ENCODE data around the gene SCGB3A2.

DNA sequence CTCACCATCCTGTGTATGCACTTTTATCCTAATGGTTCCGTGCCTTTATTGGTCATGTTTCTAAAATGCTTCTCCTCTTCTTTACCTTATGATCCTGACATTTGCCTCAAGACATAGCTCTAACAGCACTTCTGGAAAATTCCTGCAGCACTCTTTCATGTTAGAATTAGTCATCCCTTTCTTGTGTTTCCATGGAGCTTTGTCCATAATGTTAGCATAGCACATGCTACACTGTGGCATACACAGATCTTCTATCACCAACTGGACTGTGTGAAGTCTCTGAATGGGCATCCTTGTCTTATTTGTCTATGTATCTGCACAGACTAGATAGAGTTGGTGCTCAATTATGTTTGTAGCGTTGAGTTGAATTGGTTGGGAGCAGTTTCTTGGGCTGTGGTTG is 2.0 kb downstream of the SCGB3A2 start:
- TF ChIP-seq, protein P1, sequence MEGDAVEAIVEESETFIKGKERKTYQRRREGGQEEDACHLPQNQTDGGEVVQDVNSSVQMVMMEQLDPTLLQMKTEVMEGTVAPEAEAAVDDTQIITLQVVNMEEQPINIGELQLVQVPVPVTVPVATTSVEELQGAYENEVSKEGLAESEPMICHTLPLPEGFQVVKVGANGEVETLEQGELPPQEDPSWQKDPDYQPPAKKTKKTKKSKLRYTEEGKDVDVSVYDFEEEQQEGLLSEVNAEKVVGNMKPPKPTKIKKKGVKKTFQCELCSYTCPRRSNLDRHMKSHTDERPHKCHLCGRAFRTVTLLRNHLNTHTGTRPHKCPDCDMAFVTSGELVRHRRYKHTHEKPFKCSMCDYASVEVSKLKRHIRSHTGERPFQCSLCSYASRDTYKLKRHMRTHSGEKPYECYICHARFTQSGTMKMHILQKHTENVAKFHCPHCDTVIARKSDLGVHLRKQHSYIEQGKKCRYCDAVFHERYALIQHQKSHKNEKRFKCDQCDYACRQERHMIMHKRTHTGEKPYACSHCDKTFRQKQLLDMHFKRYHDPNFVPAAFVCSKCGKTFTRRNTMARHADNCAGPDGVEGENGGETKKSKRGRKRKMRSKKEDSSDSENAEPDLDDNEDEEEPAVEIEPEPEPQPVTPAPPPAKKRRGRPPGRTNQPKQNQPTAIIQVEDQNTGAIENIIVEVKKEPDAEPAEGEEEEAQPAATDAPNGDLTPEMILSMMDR (IDR thresholded peaks at IDR 0.05), result no peak
- no peak for TF ChIP-seq POLR2A (IDR thresholded peaks at IDR 0.05)

Data from adrenal gland (tissue), 5 donors.